NCI-H2171 (cell line): ENCODE results near the gene USP47.
A peak's percentile ranks its signal among the peaks of the same experiment; 100 is the strongest.

Experiments used
- DNase-seq: peaks from one replicate; lab custom pipeline; 2025; lab: John Stamatoyannopoulos, UW

USP47 gene

GRCh38 chr11:11966826-11967668, 125.3 kb downstream of the USP47 start:
- DNase-seq: peak; percentile 12

- DNase-seq: no peak
Observed at GRCh38 chr11:11967669-11968510, 126.1 kb downstream of the USP47 start.

- DNase-seq: no peak
Observed at GRCh38 chr11:11968511-11969280, 126.9 kb downstream of the USP47 start.

GRCh38 chr11:11969380-11970215, 127.8 kb downstream of the USP47 start:
- DNase-seq: no peak

GRCh38 chr11:11970556-11970955, 128.8 kb downstream of the USP47 start:
- DNase-seq: no peak

DNA sequence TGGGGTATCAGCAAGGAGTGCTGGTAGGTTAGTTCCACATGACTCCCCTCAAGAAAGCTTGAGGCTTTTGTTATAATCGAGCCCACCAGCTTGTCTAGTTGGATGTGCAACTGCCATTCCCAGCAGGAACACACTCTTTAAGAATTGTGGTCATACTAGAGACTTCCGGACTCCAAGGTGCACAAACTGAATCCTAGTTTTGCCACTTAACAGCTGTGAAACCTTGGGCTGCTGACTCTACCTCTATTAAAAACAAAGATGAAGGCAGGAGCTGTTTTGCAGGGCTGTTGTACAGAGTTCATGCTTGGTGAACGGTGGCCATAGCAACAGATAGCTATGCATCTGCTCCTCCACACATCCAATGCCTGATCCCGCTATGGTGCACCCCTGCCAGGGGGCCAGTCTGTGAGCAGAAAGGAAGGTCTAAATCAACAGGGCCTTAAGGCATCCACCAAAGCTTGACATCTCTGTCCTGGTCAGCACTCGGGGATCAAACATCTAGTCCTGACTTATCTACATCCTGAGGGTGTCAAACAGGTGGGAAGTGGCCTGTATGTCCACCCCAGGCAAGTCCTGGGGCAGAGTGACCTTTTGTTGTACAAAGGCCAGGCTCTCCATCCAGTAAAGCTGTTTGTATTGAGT, 130.3 kb downstream of the USP47 start:
- DNase-seq: peak; percentile 17

GRCh38 chr11:11972730-11973341, 131.1 kb downstream of the USP47 start:
- DNase-seq: no peak

DNA sequence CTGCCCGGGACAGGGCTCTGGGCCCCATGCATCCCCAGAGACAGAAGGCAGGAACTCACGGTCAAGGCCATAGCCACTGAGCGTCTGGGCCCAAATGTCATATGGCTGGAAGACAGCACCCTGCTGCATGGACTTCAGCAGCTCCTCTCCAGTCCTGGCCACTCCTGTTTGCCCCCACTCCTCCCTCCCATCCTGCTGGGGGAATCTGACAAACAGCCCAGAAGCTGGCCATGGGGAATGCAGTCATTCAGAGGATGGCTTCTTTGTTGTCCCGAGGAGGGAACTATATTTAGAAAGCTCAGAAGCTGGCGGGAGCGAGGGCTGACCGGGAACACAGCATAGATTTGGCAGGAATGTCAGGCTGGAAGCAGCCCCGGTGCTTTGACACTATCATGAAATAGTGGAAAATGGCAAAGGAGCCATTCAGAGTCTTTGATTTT, 131.6 kb downstream of the USP47 start:
- no peak for DNase-seq

- DNase-seq: no peak
Observed at GRCh38 chr11:11973866-11974265, 132.1 kb downstream of the USP47 start.

DNA sequence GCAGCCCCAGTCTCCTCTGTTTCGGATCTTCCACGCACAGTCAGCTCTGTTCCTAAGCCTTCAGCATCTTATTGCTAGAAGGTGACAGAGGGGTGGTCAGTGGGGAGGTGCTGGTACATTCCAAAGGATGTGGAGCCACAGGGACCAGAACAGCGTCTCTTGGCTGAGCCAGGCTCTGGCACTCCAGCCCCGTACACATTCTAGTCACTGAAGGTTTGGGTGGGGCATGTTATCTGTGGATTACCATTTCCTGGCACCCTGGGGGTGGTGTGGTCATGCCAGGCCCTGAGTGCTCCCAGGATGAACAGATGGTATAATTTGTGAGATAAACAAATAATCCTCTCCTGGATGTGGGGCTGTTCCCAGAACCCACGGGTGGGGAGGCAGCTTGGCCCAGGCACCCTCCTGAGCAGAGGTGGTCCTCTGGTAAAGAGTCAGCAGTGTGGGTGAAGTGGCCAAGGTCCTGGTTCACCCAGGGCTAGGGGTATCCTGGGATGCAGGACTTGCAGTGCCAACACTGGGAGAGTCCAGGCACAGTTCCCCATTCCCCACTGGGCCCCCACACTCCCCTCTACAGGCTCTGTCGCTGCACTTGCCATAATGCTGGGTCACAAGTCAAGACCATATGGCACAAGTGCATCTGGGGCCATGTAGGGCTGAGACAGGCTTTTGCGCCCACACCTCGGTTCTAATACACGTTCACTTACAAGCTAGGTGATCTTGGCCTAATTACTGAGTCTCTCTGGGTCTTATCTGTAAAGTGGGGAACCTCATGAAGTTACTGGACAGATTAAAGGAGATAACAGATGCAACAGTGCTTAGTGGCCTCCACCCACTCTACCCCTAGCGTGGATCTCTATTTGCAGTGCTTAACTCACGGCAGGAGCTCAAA, 133.7 kb downstream of the USP47 start:
- DNase-seq: no peak

DNA sequence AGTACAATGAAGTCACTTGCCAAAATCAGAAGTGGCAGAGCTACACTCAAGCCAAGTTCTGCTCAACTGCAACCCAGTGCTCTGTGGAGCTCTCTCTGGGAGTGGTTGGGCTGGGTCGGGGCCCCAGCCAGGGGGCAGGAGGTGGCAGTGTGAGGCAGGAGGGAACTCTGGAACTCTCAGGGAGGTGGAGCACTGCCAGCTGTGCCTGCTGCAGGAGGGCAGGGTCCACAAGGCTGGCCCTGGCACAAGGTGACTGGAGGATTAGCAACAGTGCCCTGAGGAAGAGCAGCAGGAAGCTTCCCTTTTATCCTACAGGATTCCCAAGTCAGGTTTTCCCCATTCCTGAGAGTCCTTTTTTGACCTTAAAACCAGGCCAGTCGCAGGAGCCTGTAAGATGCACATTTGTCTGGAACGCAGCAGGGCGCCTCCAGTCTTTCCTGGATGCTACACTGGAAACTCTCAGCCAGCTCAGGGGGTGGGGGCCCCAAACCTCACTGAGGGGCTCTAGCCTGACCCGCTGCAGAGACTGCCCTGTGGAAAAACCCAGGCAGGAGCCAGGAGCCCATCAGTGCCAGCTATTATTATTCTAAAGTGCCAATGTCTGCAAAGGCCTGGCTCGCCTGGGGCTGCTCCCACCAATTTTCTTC, 134.8 kb downstream of the USP47 start:
- no peak for DNase-seq

- no peak for DNase-seq
Observed at GRCh38 chr11:11977206-11977938, 135.6 kb downstream of the USP47 start.

GRCh38 chr11:11978098-11978637, 136.4 kb downstream of the USP47 start:
- DNase-seq: no peak

GRCh38 chr11:11978792-11979487, 137.2 kb downstream of the USP47 start:
- DNase-seq: peak; percentile 23

DNA sequence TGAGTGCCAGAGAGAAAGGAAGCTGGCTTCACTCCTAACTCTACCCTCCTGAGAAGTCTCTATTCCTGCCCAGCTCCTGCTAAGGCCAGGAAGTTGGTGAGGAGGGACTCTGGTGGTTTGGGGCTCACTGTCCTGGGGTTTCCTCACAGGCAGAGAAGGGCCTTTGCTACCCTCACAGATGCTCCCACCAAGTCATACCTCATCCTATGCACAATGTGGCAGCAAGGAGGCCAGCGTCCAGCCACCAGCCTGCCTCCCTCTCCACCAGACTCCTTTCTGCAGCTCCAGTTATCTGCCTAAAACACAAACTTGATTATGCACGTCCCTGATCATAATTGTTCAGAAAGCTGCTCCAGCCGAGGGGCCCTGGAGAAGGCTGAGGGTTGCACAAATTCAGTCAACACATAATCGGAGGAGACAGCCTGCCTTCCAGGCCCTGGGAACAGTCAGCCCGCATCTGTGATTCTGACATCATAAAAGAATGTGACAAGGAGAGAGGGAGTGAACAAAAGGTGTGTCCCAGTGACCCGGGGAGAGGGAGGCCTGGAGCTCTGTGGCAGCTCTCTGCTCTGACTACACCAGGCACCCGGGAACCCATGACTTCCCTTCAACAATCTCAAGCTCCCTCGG, 137.8 kb downstream of the USP47 start:
- no peak for DNase-seq

GRCh38 chr11:11980200-11980599, 138.4 kb downstream of the USP47 start:
- no peak for DNase-seq

GRCh38 chr11:11980841-11981308, 139.1 kb downstream of the USP47 start:
- DNase-seq: no peak
